ENCODE data around the gene SPOPL.

SPOPL gene

GRCh38 chr2:138494265-138494966 is 7.2 kb upstream of the SPOPL start:
- DNase-seq: no peak

- no peak for DNase-seq
Observed at GRCh38 chr2:138495384-138495783, 6.2 kb upstream of the SPOPL start.

- no peak for DNase-seq
Observed at GRCh38 chr2:138496096-138496651, 5.4 kb upstream of the SPOPL start.

GRCh38 chr2:138497294-138497693 is 4.3 kb upstream of the SPOPL start:
- no peak for DNase-seq

- no peak for DNase-seq
Observed at GRCh38 chr2:138499684-138500083, 1.9 kb upstream of the SPOPL start.

GRCh38 chr2:138500592-138501424 is 762 bp upstream of the SPOPL start:
- DNase-seq: peak in 6 of 58 donors; percentile 19 to 67 (median 37)

GRCh38 chr2:138502255-138503086 is 901 bp downstream of the SPOPL start:
- peak in 8 of 58 donors; percentile 31 to 64 (median 42) for DNase-seq

GRCh38 chr2:138503087-138503442 is 1.5 kb downstream of the SPOPL start:
- no peak for DNase-seq

- DNase-seq: no peak
Observed at GRCh38 chr2:138503652-138504051, 2.1 kb downstream of the SPOPL start.

- DNase-seq: no peak
Observed at GRCh38 chr2:138504092-138504491, 2.5 kb downstream of the SPOPL start.

- no peak for DNase-seq
Observed at GRCh38 chr2:138504546-138505235, 3.1 kb downstream of the SPOPL start.

- no peak for DNase-seq
Observed at GRCh38 chr2:138507267-138507666, 5.7 kb downstream of the SPOPL start.

- DNase-seq: no peak
Observed at GRCh38 chr2:138510319-138510718, 8.7 kb downstream of the SPOPL start.

GRCh38 chr2:138512672-138513071 is 11.1 kb downstream of the SPOPL start:
- DNase-seq: no peak

- DNase-seq: no peak
Observed at GRCh38 chr2:138514173-138514572, 12.6 kb downstream of the SPOPL start.

GRCh38 chr2:138515092-138515491 is 13.5 kb downstream of the SPOPL start:
- no peak for DNase-seq

- DNase-seq: no peak
Observed at GRCh38 chr2:138516030-138516704, 14.6 kb downstream of the SPOPL start.

- no peak for DNase-seq
Observed at GRCh38 chr2:138518860-138519259, 17.3 kb downstream of the SPOPL start.

- DNase-seq: no peak
Observed at GRCh38 chr2:138521821-138522220, 20.3 kb downstream of the SPOPL start.

GRCh38 chr2:138522556-138522955 is 21.0 kb downstream of the SPOPL start:
- DNase-seq: no peak
